Activated naive CD8-positive, alpha-beta T cell treated with anti-CD3 and anti-CD28 coated beads, Interleukin-2, amount 10 ng/mL, durations not matched to agents 7 days and 5 days (primary cell): ENCODE results near the gene AGL. TPM values are rescaled to one million over a fixed set of nuclear protein-coding genes. Genes with fewer than 3 reads are reported as not detected.
A peak's percentile ranks its signal among the peaks of the same experiment; 100 is the strongest.

ENCODE experiments used
- ATAC-seq: fragments of 150-1000 bp; cut with Tn5 transposase; one replicate; pipeline ENCODE4 v1.10.0; 2021; ENCODE audit warnings: low read depth, moderate library complexity
- POLR2A ChIA-PET: fragments of 350-600 bp; sonication (Branson Sonifier 250); formaldehyde crosslinking; loops from one replicate; lab custom pipeline; 2021; ENCODE audit warnings: antibody characterized with exemption; lab: Charles Lee
- DNase-seq: peaks from one replicate; pipeline ENCODE4 v3.0.0; 2021
- H3K27ac Mint-ChIP-seq: one replicate; pipeline ENCODE4 v1.8.0; 2022; ENCODE audit warnings: mild to moderate bottlenecking, mixed read lengths
- H3K27me3 Mint-ChIP-seq: one replicate; pipeline ENCODE4 v1.8.0; 2022; ENCODE audit warnings: mild to moderate bottlenecking, moderate library complexity, mixed read lengths
- H3K36me3 Mint-ChIP-seq: one replicate; pipeline ENCODE4 v1.8.0; 2021; ENCODE audit warnings: mild to moderate bottlenecking, mixed read lengths
- H3K4me1 Mint-ChIP-seq: one replicate; pipeline ENCODE4 v1.8.0; 2021; ENCODE audit warnings: mixed read lengths
- H3K4me3 Mint-ChIP-seq: one replicate; pipeline ENCODE4 v1.8.0; 2022; ENCODE audit warnings: mild to moderate bottlenecking, moderate library complexity, mixed read lengths
- H3K9me3 Mint-ChIP-seq: one replicate; pipeline ENCODE4 v1.8.0; 2021; ENCODE audit warnings: mixed read lengths
- total RNA-seq, 2 experiments: library from RNA; stranded (reverse); gene quantifications; one replicate each; pipeline ENCODE4 v1.2.3, GENCODE V29; 2021

Gene AGL
- 10 to 100 TPM; 12.0 to 12.3 TPM for total RNA-seq

GRCh38 chr1:99849744-99850458 is at the start of gene AGL:
Gene AGL (plus strand): TSS chr1:99850361. CDS start chr1:99851043, 682 bp downstream.
- Mint-ChIP-seq H3K27me3 (peaks cover 2% of the 10 kb centered on the region), H3K4me1 (peaks cover 20% of the 10 kb centered on the region), H3K36me3 (peaks cover 15% of the 10 kb centered on the region), H3K4me3 (peak within 1 kb of the TSS; percentile 97), H3K27ac (peak within 1 kb of the TSS; percentile 90), H3K9me3 (no peaks in the 10 kb centered on the region)
- ATAC-seq, result peak; percentile 98
- DNase-seq, result peak; percentile 90
- POLR2A ChIA-PET, result interaction anchor here (0.6 to 1.8 kb wide), 7 partner anchors 120 to 765 kb away, joined by 3 to 10 read pairs (median 3); partner anchors contain the start of genes DBT, RTCA, SASS6 and SLC35A3

- DNase-seq (no peak), ATAC-seq (no peak)
- peaks cover 23% of the 10 kb centered on the region for H3K27me3 Mint-ChIP-seq
- no peak overlapping the region for H3K4me3 Mint-ChIP-seq
- no peak overlapping the region for H3K27ac Mint-ChIP-seq
- no peaks in the 10 kb centered on the region for H3K36me3 Mint-ChIP-seq
- H3K4me1 Mint-ChIP-seq, result no peaks in the 10 kb centered on the region
- H3K9me3 Mint-ChIP-seq, result no peaks in the 10 kb centered on the region
- POLR2A ChIA-PET, result no interaction called here
These were observed 48.6 kb upstream of the AGL start for GRCh38 chr1:99801584-99801983.

GRCh38 chr1:99806882-99807281 is 43.3 kb upstream of the AGL start:
- H3K36me3 Mint-ChIP-seq, result no peaks in the 10 kb centered on the region
- DNase-seq (no peak), ATAC-seq (no peak)
- H3K4me1 Mint-ChIP-seq, result peaks cover 13% of the 10 kb centered on the region
- POLR2A ChIA-PET, result no interaction called here
- H3K27me3 Mint-ChIP-seq, result peaks cover 20% of the 10 kb centered on the region
- no peaks in the 10 kb centered on the region for H3K9me3 Mint-ChIP-seq
- H3K27ac Mint-ChIP-seq, result no peak overlapping the region
- H3K4me3 Mint-ChIP-seq, result no peak overlapping the region

GRCh38 chr1:99808391-99809115 is 41.6 kb upstream of the AGL start:
- no peak overlapping the region for H3K27ac Mint-ChIP-seq
- peaks cover 13% of the 10 kb centered on the region for H3K4me1 Mint-ChIP-seq
- H3K27me3 Mint-ChIP-seq, result peaks cover 22% of the 10 kb centered on the region
- H3K36me3 Mint-ChIP-seq, result no peaks in the 10 kb centered on the region
- H3K4me3 Mint-ChIP-seq, result peak overlapping the region; percentile 11
- no peaks in the 10 kb centered on the region for H3K9me3 Mint-ChIP-seq
- POLR2A ChIA-PET, result no interaction called here
- DNase-seq, result no peak
- peak; percentile 82 for ATAC-seq

GRCh38 chr1:99811075-99811474 is 39.1 kb upstream of the AGL start:
- no peak for ATAC-seq
- POLR2A ChIA-PET, result no interaction called here
- peaks cover 28% of the 10 kb centered on the region for H3K27me3 Mint-ChIP-seq

GRCh38 chr1:99811747-99812146 is 38.4 kb upstream of the AGL start:
- no peak for ATAC-seq
- Mint-ChIP-seq H3K9me3 (no peaks in the 10 kb centered on the region), H3K27me3 (peaks cover 28% of the 10 kb centered on the region), H3K27ac (no peak overlapping the region), H3K4me1 (peaks cover 13% of the 10 kb centered on the region), H3K4me3 (no peak overlapping the region), H3K36me3 (no peaks in the 10 kb centered on the region)
- POLR2A ChIA-PET, result no interaction called here
- no peak for DNase-seq

More at GRCh38 chr1:99811075-99811474, 39.1 kb upstream of the AGL start:
- DNase-seq, result no peak
- Mint-ChIP-seq H3K9me3 (no peaks in the 10 kb centered on the region), H3K27ac (no peak overlapping the region), H3K4me1 (peaks cover 13% of the 10 kb centered on the region), H3K4me3 (no peak overlapping the region), H3K36me3 (no peaks in the 10 kb centered on the region)

GRCh38 chr1:99814373-99814900 is 35.7 kb upstream of the AGL start:
- POLR2A ChIA-PET, result no interaction called here
- Mint-ChIP-seq H3K9me3 (no peaks in the 10 kb centered on the region), H3K4me3 (no peak overlapping the region), H3K36me3 (no peaks in the 10 kb centered on the region), H3K4me1 (peaks cover 4% of the 10 kb centered on the region), H3K27ac (no peak overlapping the region), H3K27me3 (peaks cover 14% of the 10 kb centered on the region)
- ATAC-seq (no peak), DNase-seq (no peak)

- H3K36me3 Mint-ChIP-seq, result no peaks in the 10 kb centered on the region
- ATAC-seq (no peak), DNase-seq (no peak)
- peaks cover 9% of the 10 kb centered on the region for H3K4me1 Mint-ChIP-seq
- no peaks in the 10 kb centered on the region for H3K9me3 Mint-ChIP-seq
- H3K27ac Mint-ChIP-seq, result no peak overlapping the region
- peaks cover 14% of the 10 kb centered on the region for H3K27me3 Mint-ChIP-seq
- POLR2A ChIA-PET, result no interaction called here
- no peak overlapping the region for H3K4me3 Mint-ChIP-seq
These were observed 33.5 kb upstream of the AGL start for GRCh38 chr1:99816656-99817055.

GRCh38 chr1:99818063-99818699 is 32.0 kb upstream of the AGL start:
- POLR2A ChIA-PET, result no interaction called here
- peaks cover 9% of the 10 kb centered on the region for H3K27me3 Mint-ChIP-seq
- peaks cover 12% of the 10 kb centered on the region for H3K4me1 Mint-ChIP-seq
- H3K27ac Mint-ChIP-seq, result no peak overlapping the region
- DNase-seq, result no peak
- no peaks in the 10 kb centered on the region for H3K9me3 Mint-ChIP-seq
- no peaks in the 10 kb centered on the region for H3K36me3 Mint-ChIP-seq
- H3K4me3 Mint-ChIP-seq, result no peak overlapping the region
- no peak for ATAC-seq

- Mint-ChIP-seq H3K36me3 (no peaks in the 10 kb centered on the region), H3K4me3 (peak overlapping the region; percentile 44), H3K4me1 (peaks cover 12% of the 10 kb centered on the region), H3K27me3 (peaks cover 7% of the 10 kb centered on the region), H3K27ac (peak overlapping the region; percentile 8), H3K9me3 (peaks cover 2% of the 10 kb centered on the region)
- DNase-seq, result no peak
- peak; percentile 92 for ATAC-seq
- POLR2A ChIA-PET, result interaction anchor here (1.5 kb wide), 1 partner anchor 218 kb away, joined by 3 read pairs; no protein-coding TSS in a partner anchor
These were observed 29.6 kb upstream of the AGL start for GRCh38 chr1:99820546-99820945.

- no peak for ATAC-seq
- Mint-ChIP-seq H3K4me1 (peaks cover 9% of the 10 kb centered on the region), H3K4me3 (no peak overlapping the region), H3K27ac (no peak overlapping the region), H3K9me3 (peaks cover 2% of the 10 kb centered on the region), H3K27me3 (no peaks in the 10 kb centered on the region), H3K36me3 (peaks cover 3% of the 10 kb centered on the region)
- no peak for DNase-seq
- POLR2A ChIA-PET, result no interaction called here
These were observed 25.1 kb upstream of the AGL start for GRCh38 chr1:99825098-99825497.

GRCh38 chr1:99825702-99826101 is 24.5 kb upstream of the AGL start:
- peaks cover 2% of the 10 kb centered on the region for H3K9me3 Mint-ChIP-seq
- no peak overlapping the region for H3K4me3 Mint-ChIP-seq
- H3K27me3 Mint-ChIP-seq, result no peaks in the 10 kb centered on the region
- peaks cover 3% of the 10 kb centered on the region for H3K36me3 Mint-ChIP-seq
- peaks cover 4% of the 10 kb centered on the region for H3K4me1 Mint-ChIP-seq
- POLR2A ChIA-PET, result no interaction called here
- H3K27ac Mint-ChIP-seq, result no peak overlapping the region
- DNase-seq (no peak), ATAC-seq (no peak)

GRCh38 chr1:99827970-99828369 is 22.2 kb upstream of the AGL start:
- H3K27ac Mint-ChIP-seq, result no peak overlapping the region
- POLR2A ChIA-PET, result interaction anchor here (0.6 kb wide), 1 partner anchor 366 kb away, joined by 4 read pairs; no protein-coding TSS in a partner anchor

More at GRCh38 chr1:99827970-99828369, 22.2 kb upstream of the AGL start:
- Mint-ChIP-seq H3K27me3 (peaks cover 2% of the 10 kb centered on the region), H3K36me3 (peaks cover 3% of the 10 kb centered on the region), H3K9me3 (peaks cover 4% of the 10 kb centered on the region), H3K4me3 (no peak overlapping the region), H3K4me1 (no peaks in the 10 kb centered on the region)
- ATAC-seq, result no peak
- DNase-seq, result no peak
